Gastroesophageal sphincter (tissue), 4 donors: ENCODE results near the gene ZNF496. TPM values are rescaled to one million over a fixed set of nuclear protein-coding genes. Genes with fewer than 3 reads are reported as not detected.
A peak's percentile ranks its signal among the peaks of the same experiment; 100 is the strongest.

Source experiments
- ATAC-seq: fragments of 150-250 bp; one replicate; pipeline ENCODE4 v1.9.1; 2016; ENCODE audit warnings: mild to moderate bottlenecking, moderate library complexity
- H3K27ac ChIP-seq, 4 donors: fragments of 200-600 bp; sonication (generic) in 3 of 4; 1 replicate in 3 of 4; 2 replicates in 1 of 4; pipeline ENCODE4 v1.5.1; 2016 to 2019
- H3K27me3 ChIP-seq: fragments of 200-600 bp; sonication (generic); one replicate; pipeline ENCODE4 v1.5.1; 2019
- H3K36me3 ChIP-seq, 2 donors: fragments of 200-600 bp; sonication (generic); one replicate each; pipeline ENCODE4 v1.5.1; 2019; ENCODE audit warnings: control low read depth in 1 of 2
- H3K4me1 ChIP-seq, 3 donors: fragments of 200-600 bp; sonication (generic); 1 replicate in 2 of 3; 2 replicates in 1 of 3; pipeline ENCODE4 v1.5.1; 2016 to 2019; ENCODE audit warnings: control low read depth in 2 of 3
- H3K4me3 ChIP-seq, 2 donors: fragments of 200-600 bp; sonication (generic); one replicate each; pipeline ENCODE4 v1.5.1; 2019; ENCODE audit warnings: mild to moderate bottlenecking in 1 of 2, moderate library complexity in 1 of 2
- H3K9me3 ChIP-seq, 3 donors: fragments of 200-600 bp; sonication (generic); one replicate each; pipeline ENCODE4 v1.5.1; 2017 to 2019; ENCODE audit warnings: control low read depth in 2 of 3
- EP300 ChIP-seq: sonication (generic); formaldehyde crosslinking; IDR thresholded peaks from one replicate; pipeline ENCODE4 v1.6.1; 2017; ENCODE audit warnings: antibody characterized with exemption, mild to moderate bottlenecking
- POLR2A ChIP-seq, 2 donors: fragments of 450-650 bp; IDR thresholded peaks; one replicate each; pipeline ENCODE4 v1.6.1; 2017; ENCODE audit warnings: antibody characterized with exemption in 2 of 2, mild to moderate bottlenecking in 2 of 2, moderate library complexity in 1 of 2
- POLR2AphosphoS5 ChIP-seq: sonication (generic); formaldehyde crosslinking; IDR thresholded peaks from one replicate; pipeline ENCODE4 v1.6.1; 2017; ENCODE audit warnings: antibody characterized with exemption
- WGBS, 2 donors: methylation state at CpG; one replicate each; pipeline ENCODE4 v1.1.5; 2018; ENCODE audit warnings: low coverage in 1 of 2; 5-methylcytosine and 5-hydroxymethylcytosine counted together
- total RNA-seq, 4 donors: library from RNA; depleted of rRNA; stranded (reverse); fragments of >200 nt; gene quantifications; one replicate each; pipeline ENCODE4 v1.1.0, GENCODE V29; 2016
- TF ChIP-seq, protein P1 (sequence below), 4 experiments: fragments of 200-600 bp in 2 of 4; fragments of 450-650 bp in 2 of 4; sonication (generic) in 1 of 4; IDR thresholded peaks; one replicate each; pipeline ENCODE4 v1.5.1; 2017 to 2019; ENCODE audit warnings: antibody characterized with exemption in 4 of 4, mild to moderate bottlenecking in 2 of 4, moderate library complexity in 2 of 4

The ZNF496 gene
- total RNA-seq, 4 donors from 2014 or later, result 27.2 to 44.8 (median 40.6) TPM

DNA sequence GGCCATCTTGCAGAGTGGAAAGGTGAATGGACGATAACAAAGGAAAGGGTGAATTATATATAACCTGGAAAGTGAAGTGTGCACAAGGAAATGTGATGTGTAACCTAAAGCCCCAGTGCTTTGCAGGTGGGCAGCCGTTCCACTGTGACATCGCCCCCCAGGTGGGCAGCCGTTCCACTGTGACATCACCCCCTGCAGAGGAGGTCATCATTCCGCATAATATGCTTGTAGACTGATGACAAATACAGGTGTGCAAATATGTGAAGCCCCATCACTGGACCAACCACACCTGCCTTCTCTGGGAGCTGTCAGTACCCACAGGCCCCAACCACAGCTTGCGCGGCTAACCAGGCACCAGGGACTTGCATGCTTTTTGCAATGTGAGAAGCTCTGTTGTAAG lies 4.7 kb upstream of the ZNF496 start:
- no peak overlapping the region for H3K4me3 ChIP-seq
- no peak for ATAC-seq
- peaks cover 0 to 17% of the 10 kb centered on the region in 2 donors for H3K36me3 ChIP-seq
- no peaks in the 10 kb centered on the region for H3K9me3 ChIP-seq
- no peak for TF ChIP-seq POLR2AphosphoS5
- TF ChIP-seq EP300, result no peak
- no peak for TF ChIP-seq POLR2A (IDR thresholded peaks at IDR 0.05)
- TF ChIP-seq, protein P1, sequence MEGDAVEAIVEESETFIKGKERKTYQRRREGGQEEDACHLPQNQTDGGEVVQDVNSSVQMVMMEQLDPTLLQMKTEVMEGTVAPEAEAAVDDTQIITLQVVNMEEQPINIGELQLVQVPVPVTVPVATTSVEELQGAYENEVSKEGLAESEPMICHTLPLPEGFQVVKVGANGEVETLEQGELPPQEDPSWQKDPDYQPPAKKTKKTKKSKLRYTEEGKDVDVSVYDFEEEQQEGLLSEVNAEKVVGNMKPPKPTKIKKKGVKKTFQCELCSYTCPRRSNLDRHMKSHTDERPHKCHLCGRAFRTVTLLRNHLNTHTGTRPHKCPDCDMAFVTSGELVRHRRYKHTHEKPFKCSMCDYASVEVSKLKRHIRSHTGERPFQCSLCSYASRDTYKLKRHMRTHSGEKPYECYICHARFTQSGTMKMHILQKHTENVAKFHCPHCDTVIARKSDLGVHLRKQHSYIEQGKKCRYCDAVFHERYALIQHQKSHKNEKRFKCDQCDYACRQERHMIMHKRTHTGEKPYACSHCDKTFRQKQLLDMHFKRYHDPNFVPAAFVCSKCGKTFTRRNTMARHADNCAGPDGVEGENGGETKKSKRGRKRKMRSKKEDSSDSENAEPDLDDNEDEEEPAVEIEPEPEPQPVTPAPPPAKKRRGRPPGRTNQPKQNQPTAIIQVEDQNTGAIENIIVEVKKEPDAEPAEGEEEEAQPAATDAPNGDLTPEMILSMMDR (IDR thresholded peaks at IDR 0.05), result no peak
- H3K27me3 ChIP-seq, result no peaks in the 10 kb centered on the region
- H3K27ac ChIP-seq, result no peak overlapping the region
- H3K4me1 ChIP-seq, result peaks cover 0 to 40% (median 0%) of the 10 kb centered on the region in 3 donors
- WGBS, 2 donors, result 78 to 83% methylated on average over 4 to 6 of the region's 7 CpGs

DNA sequence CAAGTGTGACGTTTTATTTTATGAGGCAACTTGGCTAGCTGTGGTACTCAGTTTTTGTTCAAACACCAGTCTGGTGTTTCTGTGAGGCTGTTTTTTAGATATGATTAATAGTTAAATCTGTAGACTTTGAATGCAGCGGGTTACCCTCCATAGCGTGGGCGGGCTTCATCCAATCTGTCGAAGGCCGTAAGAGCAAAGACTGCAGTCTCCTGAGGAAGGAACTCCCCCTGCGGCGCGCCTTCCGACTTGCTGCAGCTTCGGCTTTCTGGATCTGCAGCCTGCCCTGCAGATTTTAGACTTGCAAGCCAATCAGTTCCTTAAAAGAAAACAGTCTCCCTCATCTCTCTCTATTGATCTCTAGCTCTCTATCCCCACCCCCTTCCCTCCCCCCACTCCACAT lies 4.2 kb upstream of the ZNF496 start:
- no peaks in the 10 kb centered on the region for H3K9me3 ChIP-seq
- no peak for TF ChIP-seq POLR2A (IDR thresholded peaks at IDR 0.05)
- TF ChIP-seq POLR2AphosphoS5, result no peak
- TF ChIP-seq, protein P1 (IDR thresholded peaks at IDR 0.05), result no peak
- TF ChIP-seq EP300, result no peak
- H3K27ac ChIP-seq, result no peak overlapping the region
- no peak overlapping the region for H3K4me3 ChIP-seq
- ATAC-seq, result no peak
- peaks cover 0 to 42% (median under 1%) of the 10 kb centered on the region in 3 donors for H3K4me1 ChIP-seq
- no peaks in the 10 kb centered on the region for H3K27me3 ChIP-seq
- WGBS, 2 donors, result 56 to 73% methylated on average over 8 to 9 of the region's 11 CpGs
- peaks cover 0 to 12% of the 10 kb centered on the region in 2 donors for H3K36me3 ChIP-seq

DNA sequence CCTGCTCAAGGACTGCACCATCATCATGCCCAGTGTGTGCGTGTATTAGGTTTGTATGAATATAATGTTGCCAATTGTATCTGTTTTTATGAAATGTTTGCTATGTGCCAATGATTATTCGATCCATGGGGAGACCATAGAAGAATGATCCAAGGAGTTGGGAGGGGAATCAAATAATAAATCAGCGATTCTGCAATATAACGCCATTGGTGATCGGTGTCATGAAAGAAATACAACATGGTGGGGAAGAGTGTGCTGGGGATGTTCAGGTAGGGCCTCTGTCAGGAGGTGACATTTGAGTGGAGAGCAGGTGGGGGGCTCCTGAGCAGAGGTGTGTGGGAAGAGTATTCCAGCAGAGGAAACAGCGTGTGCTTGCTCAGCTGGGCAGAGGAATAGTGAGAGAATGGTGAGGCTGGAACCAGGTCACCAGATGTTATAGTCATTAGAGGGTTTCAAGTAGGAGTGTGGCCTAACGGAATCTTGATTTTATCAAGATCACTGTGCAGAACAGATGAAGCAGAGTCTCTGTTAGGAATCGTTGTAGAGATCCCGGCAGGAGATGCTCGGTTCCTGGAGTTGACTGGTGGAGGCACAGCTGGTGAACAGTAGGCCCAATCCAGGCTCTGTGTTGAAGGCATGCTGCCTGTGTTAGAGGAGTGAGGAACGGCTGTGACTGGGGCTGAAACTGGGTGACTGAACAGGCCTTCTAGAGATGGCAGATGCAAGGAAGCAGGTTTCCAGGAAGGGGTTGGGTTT lies 2.9 kb upstream of the ZNF496 start:
- ATAC-seq, result no peak
- Histone ChIP-seq H3K4me3 (no peak overlapping the region), H3K9me3 (no peaks in the 10 kb centered on the region), H3K4me1 (peaks cover 0 to 55% (median 8%) of the 10 kb centered on the region in 3 donors), H3K36me3 (peaks cover 0 to 8% of the 10 kb centered on the region in 2 donors), H3K27me3 (no peaks in the 10 kb centered on the region), H3K27ac (no peak overlapping the region)
- TF ChIP-seq EP300 (no peak), POLR2AphosphoS5 (no peak), POLR2A (IDR thresholded peaks at IDR 0.05) (no peak)
- TF ChIP-seq, protein P1 (IDR thresholded peaks at IDR 0.05), result no peak
- WGBS, 2 donors, result 76 to 79% methylated on average over 10 to 11 of the region's 11 CpGs

DNA sequence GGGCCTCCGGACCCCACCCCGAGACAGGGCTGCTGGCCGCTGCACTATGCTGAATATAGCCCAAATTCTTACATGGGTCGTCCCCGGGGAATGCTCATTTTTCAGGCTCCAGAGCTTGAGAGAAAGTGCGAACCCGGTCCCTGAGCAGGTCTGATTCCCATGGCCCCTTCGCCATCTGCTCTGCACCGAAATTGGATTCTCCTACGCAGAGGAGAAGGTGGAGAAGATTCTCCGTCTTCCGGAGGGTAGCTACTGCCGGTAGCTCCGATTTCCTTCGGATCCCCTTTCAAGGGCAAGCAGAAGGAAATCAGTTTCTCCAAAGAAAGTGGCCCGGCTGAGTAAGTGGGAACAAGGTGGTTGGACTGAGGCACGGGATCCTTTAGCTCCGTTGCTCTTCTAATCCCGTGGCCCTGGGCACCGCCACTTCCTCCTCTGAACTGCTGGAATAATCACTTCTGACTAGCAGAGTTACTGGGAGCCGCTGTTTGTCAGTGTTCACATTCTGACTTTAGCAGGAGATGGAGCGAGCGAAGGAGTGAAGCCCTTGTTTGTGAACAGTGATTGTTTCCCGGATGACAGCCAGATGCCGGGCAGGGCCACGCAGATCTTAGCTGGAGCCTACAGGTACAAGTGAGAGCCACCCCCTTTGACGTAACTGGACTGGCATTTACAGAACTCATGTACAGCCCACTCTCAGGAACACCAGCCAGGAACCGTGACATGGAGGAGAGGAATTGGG lies 1.1 kb upstream of the ZNF496 start:
- no peak for TF ChIP-seq EP300
- TF ChIP-seq, protein P1 (IDR thresholded peaks at IDR 0.05), result no peak
- TF ChIP-seq POLR2A (IDR thresholded peaks at IDR 0.05), result no peak
- no peak for TF ChIP-seq POLR2AphosphoS5
- Histone ChIP-seq H3K27me3 (no peaks in the 10 kb centered on the region), H3K4me3 (peak overlapping the region; percentile 84 to 97), H3K27ac (peak overlapping the region; percentile 51 to 96 (median 94)), H3K4me1 (peaks cover 0 to 64% (median 8%) of the 10 kb centered on the region in 3 donors), H3K36me3 (peaks cover 0 to 22% of the 10 kb centered on the region in 2 donors), H3K9me3 (no peaks in the 10 kb centered on the region)
- no peak for ATAC-seq
- 12 to 20% methylated on average over 8 to 13 of the region's 28 CpGs for WGBS, 2 donors
